ENCODE results near the gene C3orf70. TPM values are rescaled to one million over a fixed set of nuclear protein-coding genes. Genes with fewer than 3 reads are reported as not detected.

Gene C3orf70
- total RNA-seq, 2 experiments from 2014 or later, result 0.06 TPM

- Mint-ChIP-seq H3K27ac (no peak overlapping the region), H3K9me3 (no peaks in the 10 kb centered on the region), H3K36me3 (no peaks in the 10 kb centered on the region), H3K4me1 (peaks cover 2% of the 10 kb centered on the region), H3K4me3 (no peak overlapping the region), H3K27me3 (peaks cover 18% of the 10 kb centered on the region)
- no peak for DNase-seq
These were observed 4.5 kb upstream of the C3orf70 start for GRCh38 chr3:185157347-185157746.

- H3K27me3 Mint-ChIP-seq, result peaks cover 35% of the 10 kb centered on the region
- no peaks in the 10 kb centered on the region for H3K36me3 Mint-ChIP-seq
- H3K4me3 Mint-ChIP-seq, result no peak overlapping the region
- DNase-seq, result no peak
- no peaks in the 10 kb centered on the region for H3K9me3 Mint-ChIP-seq
- H3K27ac Mint-ChIP-seq, result no peak overlapping the region
- H3K4me1 Mint-ChIP-seq, result peaks cover 5% of the 10 kb centered on the region
These were observed 2.8 kb upstream of the C3orf70 start for GRCh38 chr3:185155678-185156077.

GRCh38 chr3:185153861-185154629, 1.2 kb upstream of the C3orf70 start:
- Mint-ChIP-seq H3K4me3 (no peak overlapping the region), H3K36me3 (no peaks in the 10 kb centered on the region), H3K9me3 (no peaks in the 10 kb centered on the region), H3K4me1 (peaks cover 5% of the 10 kb centered on the region), H3K27me3 (peaks cover 47% of the 10 kb centered on the region), H3K27ac (no peak overlapping the region)
- no peak for DNase-seq

- Mint-ChIP-seq H3K9me3 (no peaks in the 10 kb centered on the region), H3K36me3 (no peaks in the 10 kb centered on the region), H3K4me3 (no peak overlapping the region), H3K27ac (peak overlapping the region; percentile 34), H3K4me1 (peaks cover 5% of the 10 kb centered on the region), H3K27me3 (peaks cover 46% of the 10 kb centered on the region)
- DNase-seq, result no peak
These were observed 411 bp upstream of the C3orf70 start for GRCh38 chr3:185153171-185153771.

- Mint-ChIP-seq H3K27me3 (peaks cover 44% of the 10 kb centered on the region), H3K4me3 (peak overlapping the region; percentile 69), H3K36me3 (no peaks in the 10 kb centered on the region), H3K9me3 (no peaks in the 10 kb centered on the region), H3K4me1 (peaks cover 5% of the 10 kb centered on the region), H3K27ac (no peak overlapping the region)
- DNase-seq, result no peak
These were observed 873 bp downstream of the C3orf70 start for GRCh38 chr3:185151964-185152409.

- Mint-ChIP-seq H3K4me3 (no peak overlapping the region), H3K27me3 (peaks cover 37% of the 10 kb centered on the region), H3K9me3 (no peaks in the 10 kb centered on the region), H3K4me1 (peaks cover 5% of the 10 kb centered on the region), H3K36me3 (no peaks in the 10 kb centered on the region), H3K27ac (no peak overlapping the region)
- DNase-seq, result no peak
These were observed 1.5 kb downstream of the C3orf70 start for GRCh38 chr3:185151101-185151963.

GRCh38 chr3:185150561-185150960, 2.3 kb downstream of the C3orf70 start:
- no peak for DNase-seq
- no peaks in the 10 kb centered on the region for H3K9me3 Mint-ChIP-seq
- no peaks in the 10 kb centered on the region for H3K36me3 Mint-ChIP-seq
- no peak overlapping the region for H3K4me3 Mint-ChIP-seq
- peaks cover 5% of the 10 kb centered on the region for H3K4me1 Mint-ChIP-seq
- no peak overlapping the region for H3K27ac Mint-ChIP-seq
- peaks cover 37% of the 10 kb centered on the region for H3K27me3 Mint-ChIP-seq

- Mint-ChIP-seq H3K36me3 (no peaks in the 10 kb centered on the region), H3K9me3 (no peaks in the 10 kb centered on the region), H3K27ac (no peak overlapping the region), H3K27me3 (peaks cover 37% of the 10 kb centered on the region), H3K4me1 (peaks cover 5% of the 10 kb centered on the region), H3K4me3 (no peak overlapping the region)
- no peak for DNase-seq
These were observed 3.3 kb downstream of the C3orf70 start for GRCh38 chr3:185149591-185149990.

- Mint-ChIP-seq H3K27me3 (peaks cover 15% of the 10 kb centered on the region), H3K27ac (no peak overlapping the region), H3K4me1 (no peaks in the 10 kb centered on the region), H3K36me3 (no peaks in the 10 kb centered on the region), H3K4me3 (no peak overlapping the region), H3K9me3 (no peaks in the 10 kb centered on the region)
- DNase-seq, result no peak
These were observed 7.3 kb downstream of the C3orf70 start for GRCh38 chr3:185145511-185145910.

- Mint-ChIP-seq H3K27me3 (peaks cover 10% of the 10 kb centered on the region), H3K4me1 (no peaks in the 10 kb centered on the region), H3K27ac (no peak overlapping the region), H3K9me3 (no peaks in the 10 kb centered on the region), H3K36me3 (no peaks in the 10 kb centered on the region), H3K4me3 (no peak overlapping the region)
- DNase-seq, result no peak
These were observed 8.1 kb downstream of the C3orf70 start for GRCh38 chr3:185144784-185145183.

GRCh38 chr3:185137821-185138220, 15.0 kb downstream of the C3orf70 start:
- Mint-ChIP-seq H3K27ac (no peak overlapping the region), H3K4me1 (no peaks in the 10 kb centered on the region), H3K27me3 (peaks cover 40% of the 10 kb centered on the region), H3K4me3 (no peak overlapping the region), H3K36me3 (no peaks in the 10 kb centered on the region), H3K9me3 (no peaks in the 10 kb centered on the region)
- DNase-seq, result no peak

- H3K36me3 Mint-ChIP-seq, result no peaks in the 10 kb centered on the region
- no peak for DNase-seq
- H3K9me3 Mint-ChIP-seq, result no peaks in the 10 kb centered on the region
- H3K4me1 Mint-ChIP-seq, result no peaks in the 10 kb centered on the region
- peaks cover 51% of the 10 kb centered on the region for H3K27me3 Mint-ChIP-seq
- H3K27ac Mint-ChIP-seq, result no peak overlapping the region
- H3K4me3 Mint-ChIP-seq, result no peak overlapping the region
These were observed 18.4 kb downstream of the C3orf70 start for GRCh38 chr3:185134509-185134908.

GRCh38 chr3:185131602-185132256, 21.1 kb downstream of the C3orf70 start:
- Mint-ChIP-seq H3K27ac (no peak overlapping the region), H3K4me3 (no peak overlapping the region), H3K9me3 (no peaks in the 10 kb centered on the region)

GRCh38 chr3:185129083-185129482, 23.8 kb downstream of the C3orf70 start:
- Mint-ChIP-seq H3K9me3 (no peaks in the 10 kb centered on the region), H3K27ac (no peak overlapping the region), H3K4me3 (no peak overlapping the region), H3K4me1 (no peaks in the 10 kb centered on the region), H3K36me3 (no peaks in the 10 kb centered on the region), H3K27me3 (peaks cover 18% of the 10 kb centered on the region)
- DNase-seq, result no peak

More at GRCh38 chr3:185131602-185132256, 21.1 kb downstream of the C3orf70 start:
- H3K27me3 Mint-ChIP-seq, result peaks cover 35% of the 10 kb centered on the region
- H3K36me3 Mint-ChIP-seq, result no peaks in the 10 kb centered on the region
- no peak for DNase-seq
- H3K4me1 Mint-ChIP-seq, result no peaks in the 10 kb centered on the region

- no peaks in the 10 kb centered on the region for H3K36me3 Mint-ChIP-seq
- no peak overlapping the region for H3K27ac Mint-ChIP-seq
- peaks cover 9% of the 10 kb centered on the region for H3K27me3 Mint-ChIP-seq
- H3K9me3 Mint-ChIP-seq, result peaks cover 2% of the 10 kb centered on the region
- H3K4me1 Mint-ChIP-seq, result no peaks in the 10 kb centered on the region
- DNase-seq, result no peak
- H3K4me3 Mint-ChIP-seq, result no peak overlapping the region
These were observed 26.7 kb downstream of the C3orf70 start for GRCh38 chr3:185126201-185126600.

Measured in activated naive CD8-positive, alpha-beta T cell treated with anti-CD3 and anti-CD28 coated beads for 36 hours (primary cell).